HG03045 (cell line): Measurements from ENCODE around the gene AATK.

Experiments
- ATAC-seq: cut with Tn5 transposase; IDR thresholded peaks from one replicate; pipeline ENCODE4 v1.9.1; 2021; ENCODE audit warnings: mild to moderate bottlenecking, moderate library complexity; ENCODE audit not compliant: unreplicated experiment

The AATK gene

DNA sequence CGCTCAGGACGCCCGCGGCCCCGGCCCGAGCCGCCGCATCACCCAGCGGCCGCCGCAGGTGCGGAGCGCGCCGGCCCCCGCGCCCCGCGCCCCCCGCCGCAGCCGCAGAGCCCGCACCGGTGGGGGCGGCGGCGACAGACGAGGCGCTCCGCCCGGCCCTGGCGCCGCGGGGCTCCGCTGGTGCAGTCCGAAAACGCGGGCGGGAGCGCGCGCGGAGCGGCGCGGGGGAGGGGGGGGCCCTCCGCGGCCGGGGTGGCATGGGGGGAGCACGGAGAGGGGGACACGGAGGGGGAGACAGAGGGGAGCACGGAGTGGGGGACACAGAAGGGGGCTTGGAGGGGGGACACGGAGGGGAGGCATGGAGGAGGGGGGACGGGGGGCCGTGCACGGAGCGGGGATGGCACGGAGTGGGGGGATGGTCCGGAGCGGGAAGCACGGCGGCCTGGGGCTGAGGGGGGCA lies at the start of gene AATK:
AATK (minus strand) TSS at position 189 of the 460 bp plus-strand sequence. CDS start 229 bp downstream, outside the sequence.
- ATAC-seq: no peak

DNA sequence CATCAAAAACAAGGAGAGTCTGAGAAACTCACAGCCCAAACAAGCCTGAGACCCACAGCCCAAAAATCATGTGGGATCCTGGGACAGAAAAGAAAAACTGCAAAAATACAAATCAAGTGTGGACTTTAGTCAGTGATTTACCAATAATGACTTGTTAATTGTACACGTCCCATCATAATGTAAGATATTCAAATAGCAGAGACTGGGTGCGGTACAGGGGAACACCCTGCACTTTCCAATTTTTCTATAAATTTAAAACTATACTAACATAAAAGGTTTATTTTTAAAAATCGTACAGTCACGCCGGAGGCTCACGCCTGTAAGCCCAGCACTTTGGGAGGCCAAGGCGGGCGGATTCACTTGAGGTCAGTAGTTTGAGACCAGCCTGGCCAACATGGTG lies 48.0 kb upstream of the AATK start:
- no peak for ATAC-seq

DNA sequence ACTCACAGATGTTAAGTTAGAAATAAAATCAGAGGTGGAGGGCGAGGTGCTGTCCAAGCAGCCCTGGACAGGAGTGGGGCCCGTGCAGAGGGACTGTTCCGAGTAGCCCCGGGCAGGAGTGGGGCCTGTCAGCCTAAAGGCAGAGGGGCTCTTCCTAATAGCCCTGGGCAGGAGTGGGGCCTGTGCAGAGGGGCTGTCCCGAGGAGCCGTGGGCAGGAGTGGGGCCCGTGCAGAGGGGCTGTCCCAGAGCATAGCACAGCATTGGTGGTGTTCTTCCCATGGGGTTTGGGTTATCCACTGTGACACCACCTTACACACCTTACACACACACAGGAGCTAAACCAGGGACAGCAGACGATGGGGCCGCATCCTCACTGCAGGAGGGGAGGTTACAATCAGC lies 46.3 kb upstream of the AATK start:
- ATAC-seq: no peak

GRCh38 chr17:81210868-81211267 lies 44.8 kb upstream of the AATK start:
- ATAC-seq: no peak

GRCh38 chr17:81210466-81210865 lies 44.4 kb upstream of the AATK start:
- ATAC-seq: no peak

DNA sequence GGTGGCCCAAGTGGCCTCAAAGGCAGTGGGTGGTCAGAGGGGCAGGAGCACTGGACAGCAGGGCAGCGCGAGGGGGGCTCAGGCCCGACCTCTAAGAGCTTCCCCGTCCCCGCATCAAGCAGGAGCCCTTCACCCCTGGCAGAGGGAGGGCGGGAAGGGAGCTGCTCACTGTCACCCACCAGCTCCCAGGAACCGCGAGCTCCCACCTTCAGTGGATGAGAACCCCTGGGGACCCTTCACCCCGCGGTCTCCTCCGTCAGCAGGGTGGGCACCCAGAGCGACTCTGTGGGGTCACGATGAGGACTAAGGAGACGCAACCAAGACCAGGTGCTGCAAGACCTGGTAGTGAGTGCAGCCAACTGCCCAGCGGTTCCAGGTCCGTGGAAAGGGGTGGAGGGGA lies 43.1 kb upstream of the AATK start:
- no peak for ATAC-seq

- no peak for ATAC-seq
These were observed 42.6 kb upstream of the AATK start for GRCh38 chr17:81208651-81209050.

GRCh38 chr17:81207610-81208581 lies 41.9 kb upstream of the AATK start:
- ATAC-seq: no peak

- no peak for ATAC-seq
These were observed 40.6 kb upstream of the AATK start for GRCh38 chr17:81206657-81207056.

- ATAC-seq: no peak
These were observed 40.1 kb upstream of the AATK start for GRCh38 chr17:81206166-81206565.

DNA sequence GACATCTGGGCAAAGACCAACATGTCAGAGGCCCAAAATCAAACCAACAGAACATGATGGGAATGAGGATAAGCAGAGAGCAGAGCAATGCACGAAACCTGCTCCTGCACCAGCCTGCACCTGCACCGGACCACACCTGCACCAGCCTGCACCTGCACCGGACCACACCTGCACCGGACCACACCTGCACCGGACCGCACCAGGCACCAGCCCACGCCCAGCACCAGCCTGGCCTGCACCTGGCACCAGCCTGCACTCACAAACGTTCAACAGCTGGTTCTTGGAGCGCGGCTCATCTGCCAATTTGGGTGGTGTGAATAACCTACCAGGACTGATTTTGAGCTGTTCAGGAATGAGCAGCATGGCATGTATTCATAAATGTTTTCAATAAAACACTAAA lies 38.6 kb upstream of the AATK start:
- no peak for ATAC-seq

DNA sequence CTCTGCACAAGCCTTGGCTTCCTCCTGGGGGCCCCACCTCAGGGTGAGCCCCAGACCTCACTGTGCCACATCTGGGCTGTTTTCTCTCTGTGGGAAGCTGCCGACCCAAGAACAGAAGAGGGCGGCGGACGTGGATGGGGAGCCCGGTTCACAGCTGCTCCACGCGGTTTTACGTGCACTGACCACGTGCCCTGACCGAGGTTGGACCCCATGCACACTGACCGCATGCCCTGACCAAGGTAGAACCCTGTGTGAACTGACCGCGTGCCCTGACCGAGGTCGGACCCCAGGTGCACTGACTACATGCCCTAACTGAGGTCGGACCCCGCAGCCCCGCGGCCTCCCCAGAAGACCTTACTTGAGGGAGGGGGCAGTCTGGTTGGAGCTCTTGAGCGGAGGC lies 37.1 kb upstream of the AATK start:
- no peak for ATAC-seq

DNA sequence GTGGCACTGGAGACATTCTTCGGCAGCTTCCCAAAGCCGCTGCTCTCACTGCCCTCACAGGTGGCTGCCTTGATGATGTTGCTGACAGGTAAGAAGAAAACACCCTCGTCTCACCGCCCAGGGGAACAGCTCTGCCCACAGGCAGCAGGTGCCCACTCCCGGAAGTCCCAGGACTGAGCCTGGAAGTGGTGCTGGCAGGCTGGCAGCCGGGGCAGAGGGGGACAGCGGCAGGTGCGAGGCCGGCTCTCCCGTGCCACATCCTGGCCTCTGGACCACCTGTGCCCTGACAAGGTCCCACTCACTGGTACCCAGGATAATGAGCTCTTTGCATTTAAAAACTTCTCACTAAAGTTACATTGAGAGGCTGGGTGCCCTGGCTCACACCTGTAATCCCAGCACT lies 36.3 kb upstream of the AATK start:
- no peak for ATAC-seq

DNA sequence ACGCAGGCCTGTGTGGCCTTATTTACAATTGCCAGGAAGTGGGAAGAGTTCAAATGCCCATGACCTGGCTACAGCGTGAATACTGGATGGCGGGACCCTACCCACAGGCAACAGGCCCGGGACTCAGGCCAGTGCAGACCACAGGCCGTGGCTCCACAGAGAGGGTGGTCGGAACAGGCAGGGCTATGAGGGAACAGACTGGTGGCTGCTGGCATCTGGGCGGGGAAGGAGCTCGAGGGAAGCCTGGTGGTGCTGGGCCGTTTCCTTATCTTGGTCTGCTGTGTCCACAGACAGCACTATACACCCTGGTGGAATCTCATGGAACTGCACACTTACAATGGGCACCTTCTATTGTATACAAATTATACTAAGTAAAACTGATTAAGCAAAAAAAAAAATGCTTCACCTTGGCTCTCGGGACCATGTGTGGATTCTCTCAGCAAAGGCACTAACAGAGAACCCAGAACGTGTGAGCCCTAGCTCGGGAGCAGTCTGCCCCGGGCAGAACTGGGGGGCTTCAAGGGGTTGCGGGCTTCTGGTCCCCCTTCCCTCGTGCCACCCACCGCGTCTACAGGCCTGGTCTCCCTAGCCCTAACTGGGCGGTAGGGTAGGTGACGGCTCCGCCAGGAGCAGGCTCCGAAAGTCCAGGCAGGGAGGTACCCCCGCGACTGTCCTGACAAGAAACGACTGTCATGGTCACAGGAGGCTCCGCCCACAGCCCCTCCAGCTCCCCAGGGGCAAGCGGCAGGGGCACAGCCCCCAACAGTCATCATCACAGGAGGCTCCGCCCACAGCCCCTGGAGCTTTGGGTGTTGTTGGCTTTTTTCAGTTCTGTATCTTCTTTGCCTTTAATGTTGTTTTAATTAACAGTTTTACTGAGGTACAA lies 34.9 kb upstream of the AATK start:
- ATAC-seq: no peak

DNA sequence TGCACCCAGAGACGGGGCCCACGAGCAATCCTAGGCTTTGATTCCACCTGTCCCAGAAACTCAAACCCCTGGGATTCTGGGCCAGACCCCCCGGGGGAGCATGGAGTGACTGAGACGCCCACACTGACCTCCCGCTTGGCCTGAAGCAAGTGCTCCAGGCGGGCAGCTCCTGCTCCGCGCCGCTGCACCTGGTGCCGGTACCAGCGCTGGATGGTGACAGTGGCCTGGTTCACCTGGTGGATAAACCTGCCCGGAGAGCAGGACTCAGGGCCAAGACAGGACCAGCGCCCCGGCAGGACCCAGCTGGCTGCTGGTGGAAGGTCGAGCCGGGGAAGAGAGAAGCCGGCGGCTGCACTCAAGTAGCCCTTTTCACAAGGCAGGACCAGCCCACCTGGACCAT lies 34.2 kb upstream of the AATK start:
- ATAC-seq: no peak

GRCh38 chr17:81199482-81199830 lies 33.4 kb upstream of the AATK start:
- ATAC-seq: no peak

- ATAC-seq: no peak
These were observed 32.9 kb upstream of the AATK start for GRCh38 chr17:81198826-81199481.

DNA sequence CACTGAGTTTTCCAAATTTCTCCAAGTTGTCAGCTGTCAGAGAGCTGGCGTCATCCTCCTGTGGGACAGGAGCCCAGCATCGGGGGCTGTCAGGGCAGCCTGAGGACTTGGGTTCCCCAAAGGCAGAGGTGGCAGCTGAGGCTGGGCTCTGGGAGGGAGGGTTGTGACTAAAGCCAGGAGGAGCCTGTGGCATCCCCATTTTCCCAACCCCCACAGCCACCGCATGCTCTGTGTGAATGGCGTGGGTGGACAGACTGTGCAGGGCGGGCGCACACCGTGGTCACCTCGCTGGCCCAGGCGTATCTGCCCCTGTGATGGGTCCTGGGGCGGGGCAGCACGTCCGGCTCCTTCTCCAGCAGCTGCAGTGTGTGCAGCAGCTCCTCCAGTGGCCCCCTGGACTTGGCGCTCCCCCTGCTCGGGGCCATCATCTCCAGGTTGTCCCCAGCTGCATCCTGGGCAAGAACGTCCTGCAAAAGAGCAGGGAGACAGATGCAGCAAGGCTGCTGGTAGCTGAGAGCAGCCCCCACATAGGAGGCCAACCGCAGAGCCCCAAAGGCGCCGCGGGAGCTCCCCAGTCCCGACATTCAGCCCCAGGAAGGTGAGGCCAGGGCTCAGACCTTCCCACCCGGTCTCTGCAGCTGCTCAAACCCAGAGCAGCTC lies 31.9 kb upstream of the AATK start:
- no peak for ATAC-seq

DNA sequence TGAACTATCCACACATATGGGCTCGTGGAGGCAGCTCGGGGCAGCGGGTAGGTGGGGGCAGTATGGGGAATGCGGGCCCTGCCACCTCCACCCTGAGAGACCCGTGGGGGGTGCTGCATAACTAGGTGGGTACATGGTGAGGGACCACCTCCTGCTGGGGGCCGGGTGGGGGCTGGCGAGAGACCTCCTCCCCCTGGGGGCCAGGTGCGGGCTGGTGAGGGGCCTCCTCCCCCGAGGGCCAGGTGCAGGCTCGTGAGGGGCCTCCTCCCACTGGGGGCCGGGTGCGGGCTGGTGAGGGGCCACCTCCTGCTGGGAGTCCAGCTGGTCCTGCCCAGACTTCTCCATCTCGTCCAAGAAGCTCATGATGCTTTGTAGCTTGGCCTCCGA lies 31.4 kb upstream of the AATK start:
- no peak for ATAC-seq

DNA sequence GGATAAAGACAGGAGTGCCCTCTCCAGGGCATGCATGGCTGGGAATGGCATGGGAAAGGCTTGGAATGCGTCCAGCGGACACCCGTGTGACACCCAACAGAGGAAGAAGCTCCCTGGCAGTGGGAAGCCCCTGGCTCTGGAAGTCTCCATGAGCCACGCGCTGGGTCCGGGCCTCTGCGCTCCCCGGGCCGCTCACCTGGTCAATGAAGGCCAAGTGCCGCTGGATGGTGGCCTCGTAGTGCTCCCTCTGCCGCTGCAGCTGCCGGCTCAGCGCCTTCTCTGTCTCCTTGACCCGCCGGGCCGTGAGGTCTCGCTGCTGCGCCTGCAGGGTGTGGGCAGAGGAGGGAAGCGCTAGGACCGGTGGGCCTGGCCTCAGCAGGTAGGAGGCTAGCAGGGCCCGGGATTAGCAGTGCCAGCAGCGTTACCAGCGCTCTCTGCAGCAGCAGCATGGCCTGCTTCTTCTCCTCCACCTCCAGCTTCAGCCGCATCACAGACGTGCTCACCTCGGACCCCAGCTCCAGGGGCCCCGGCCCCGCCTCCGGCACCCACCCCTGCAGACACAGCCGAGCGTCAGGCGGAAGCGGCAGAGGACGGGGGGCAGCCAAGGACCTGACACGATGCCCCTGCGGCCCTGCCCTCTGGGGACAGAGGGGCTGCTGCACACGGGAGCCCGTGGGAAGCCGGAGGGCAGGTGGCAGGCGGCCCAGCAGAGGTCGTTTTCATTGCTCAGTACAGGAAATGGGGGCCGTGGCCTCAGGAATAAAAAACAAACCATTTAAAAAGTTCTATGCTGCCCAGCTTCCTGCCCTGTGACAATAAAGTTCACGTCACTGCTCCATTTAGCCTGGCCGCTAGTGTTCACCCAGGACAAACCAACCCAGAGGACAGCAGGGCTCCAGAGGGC lies 30.7 kb upstream of the AATK start:
- ATAC-seq: no peak
